H9 (cell line): ENCODE results near the gene HEXIM1. TPM values are rescaled to one million over a fixed set of nuclear protein-coding genes. Genes with fewer than 3 reads are reported as not detected.

Source experiments
- DNase-seq: peaks from one replicate; pipeline ENCODE4 v3.0.0-alpha.2; 2017
- H2AFZ ChIP-seq: one replicate; pipeline ENCODE4 v1.6.1; 2013; ENCODE audit warnings: mild to moderate bottlenecking, low read length, control low read depth, moderate library complexity
- H2AK5ac ChIP-seq: 2 replicates; pipeline ENCODE4 v1.6.1; 2013; ENCODE audit warnings: low read length, control low read depth, mixed read lengths; ENCODE audit not compliant: insufficient read length
- H2BK120ac ChIP-seq: one replicate; pipeline ENCODE4 v1.6.1; 2013; ENCODE audit warnings: low read depth, mild to moderate bottlenecking, low read length, control low read depth, inconsistent platforms; ENCODE audit not compliant: poor library complexity, severe bottlenecking
- H2BK12ac ChIP-seq: 2 replicates; pipeline ENCODE4 v1.6.1; 2013; ENCODE audit warnings: low read length, control low read depth, mixed read lengths, low read depth; ENCODE audit not compliant: insufficient read length
- H2BK15ac ChIP-seq: 2 replicates; pipeline ENCODE4 v1.6.1; 2013; ENCODE audit warnings: low read depth, low read length, control low read depth
- H2BK20ac ChIP-seq: one replicate; pipeline ENCODE4 v1.6.1; 2013; ENCODE audit warnings: low read depth, mild to moderate bottlenecking, low read length, control low read depth, inconsistent platforms; ENCODE audit not compliant: poor library complexity, severe bottlenecking
- H2BK5ac ChIP-seq: 2 replicates; pipeline ENCODE4 v1.6.1; 2013; ENCODE audit warnings: low read length, control low read depth, mixed read lengths; ENCODE audit not compliant: insufficient read length
- H3K14ac ChIP-seq: 2 replicates; pipeline ENCODE4 v1.6.1; 2013; ENCODE audit warnings: low read length, control low read depth; ENCODE audit not compliant: insufficient read depth
- H3K18ac ChIP-seq: 2 replicates; pipeline ENCODE4 v1.6.1; 2013; ENCODE audit warnings: low read depth, mild to moderate bottlenecking, mixed read lengths, low read length, control low read depth; ENCODE audit not compliant: insufficient read length
- H3K23ac ChIP-seq: 2 replicates; pipeline ENCODE4 v1.6.1; 2013; ENCODE audit warnings: low read length, control low read depth, mixed read lengths, low read depth; ENCODE audit not compliant: insufficient read length
- H3K23me2 ChIP-seq: 2 replicates; pipeline ENCODE4 v1.6.1; 2013; ENCODE audit warnings: low read depth, mild to moderate bottlenecking, mixed read lengths, low read length, control low read depth; ENCODE audit not compliant: insufficient read length, poor library complexity, severe bottlenecking
- H3K27ac ChIP-seq: 2 replicates; pipeline ENCODE4 v1.5.1; 2013; ENCODE audit warnings: low read length, control low read depth, mixed read lengths, low read depth; ENCODE audit not compliant: insufficient read length
- H3K27me3 ChIP-seq: 2 replicates; pipeline ENCODE4 v1.6.1; 2013; ENCODE audit warnings: low read length, control low read depth, inconsistent platforms; ENCODE audit not compliant: insufficient read depth
- H3K4ac ChIP-seq: 2 replicates; pipeline ENCODE4 v1.6.1; 2013; ENCODE audit warnings: low read depth, mild to moderate bottlenecking, control low read depth, inconsistent platforms, low read length, moderate library complexity
- H3K4me1 ChIP-seq: 2 replicates; pipeline ENCODE4 v1.6.1; 2013; ENCODE audit warnings: low read length, control low read depth, inconsistent platforms; ENCODE audit not compliant: insufficient read depth
- H3K4me2 ChIP-seq: 2 replicates; pipeline ENCODE4 v1.6.1; 2013; ENCODE audit warnings: low read length, control low read depth, mixed read lengths; ENCODE audit not compliant: insufficient read length, insufficient read depth
- H3K56ac ChIP-seq: 2 replicates; pipeline ENCODE4 v1.6.1; 2013; ENCODE audit warnings: low read depth, mild to moderate bottlenecking, mixed read lengths, low read length, control low read depth; ENCODE audit not compliant: insufficient read length
- H3K79me1 ChIP-seq: 2 replicates; pipeline ENCODE4 v1.6.1; 2013; ENCODE audit warnings: low read depth, mild to moderate bottlenecking, moderate library complexity, low read length, control low read depth, inconsistent platforms; ENCODE audit not compliant: insufficient read depth, poor library complexity, severe bottlenecking
- H3K79me2 ChIP-seq: 2 replicates; pipeline ENCODE4 v1.6.1; 2013; ENCODE audit warnings: low read length, control low read depth, inconsistent platforms; ENCODE audit not compliant: insufficient read depth
- H3K9ac ChIP-seq: 2 replicates; pipeline ENCODE4 v1.6.1; 2013; ENCODE audit warnings: low read length, control low read depth, mixed read lengths; ENCODE audit not compliant: insufficient read length; ENCODE audit errors: extremely low read depth
- H3K9me3 ChIP-seq: one replicate; pipeline ENCODE4 v1.6.1; 2013; ENCODE audit warnings: low read depth, low read length, inconsistent platforms; ENCODE audit not compliant: control insufficient read depth
- H3T11ph ChIP-seq: one replicate; pipeline ENCODE4 v1.6.1; 2013; ENCODE audit warnings: mild to moderate bottlenecking, low read length, control low read depth, inconsistent platforms
- H4K20me1 ChIP-seq: one replicate; pipeline ENCODE4 v1.6.1; 2013; ENCODE audit not compliant: control insufficient read depth, insufficient read length, insufficient read depth
- H4K5ac ChIP-seq: 2 replicates; pipeline ENCODE4 v1.6.1; 2013; ENCODE audit warnings: low read depth, mild to moderate bottlenecking, mixed read lengths, low read length, control low read depth; ENCODE audit not compliant: insufficient read length
- H4K8ac ChIP-seq: replicated peaks from 2 replicates; pipeline ENCODE4 v1.6.1; 2013; ENCODE audit warnings: low read length, control low read depth, mixed read lengths, low read depth; ENCODE audit not compliant: insufficient read length
- H4K91ac ChIP-seq: 2 replicates; pipeline ENCODE4 v1.6.1; 2013; ENCODE audit warnings: low read depth, mild to moderate bottlenecking, moderate library complexity, mixed read lengths, low read length, control low read depth; ENCODE audit not compliant: insufficient read length
- H3K27ac Mint-ChIP-seq, 3 experiments: 2 replicates in 2 of 3; 3 replicates in 1 of 3; pipeline ENCODE4 v1.8.0; 2020 to 2021; ENCODE audit warnings: mixed read lengths in 3 of 3, mild to moderate bottlenecking in 1 of 3, moderate library complexity in 1 of 3
- H3K27me3 Mint-ChIP-seq: 2 replicates; pipeline ENCODE4 v1.8.0; 2021; ENCODE audit warnings: low read depth, mild to moderate bottlenecking, moderate library complexity, mixed read lengths
- H3K36me3 Mint-ChIP-seq, 3 experiments: 2 replicates in 2 of 3; 3 replicates in 1 of 3; pipeline ENCODE4 v1.8.0; 2020 to 2021; ENCODE audit warnings: low read depth in 3 of 3, mixed read lengths in 3 of 3; ENCODE audit not compliant: insufficient read depth in 1 of 3
- H3K4me1 Mint-ChIP-seq, 2 experiments: 2 replicates each; pipeline ENCODE4 v1.8.0; 2020; ENCODE audit warnings: mixed read lengths in 2 of 2
- H3K4me3 Mint-ChIP-seq, 2 experiments: 2 replicates in 1 of 2; 3 replicates in 1 of 2; pipeline ENCODE4 v1.8.0; 2020 to 2021; ENCODE audit warnings: mild to moderate bottlenecking in 2 of 2, mixed read lengths in 2 of 2, moderate library complexity in 1 of 2
- H3K9me3 Mint-ChIP-seq, 2 experiments: 2 replicates in 1 of 2; 3 replicates in 1 of 2; pipeline ENCODE4 v1.8.0; 2020; ENCODE audit warnings: mild to moderate bottlenecking in 2 of 2, mixed read lengths in 2 of 2, moderate library complexity in 1 of 2
- CTCF ChIP-seq: fragments of 200-600 bp; sonication (generic); conservative IDR thresholded peaks from 3 replicates; pipeline ENCODE4 v1.8.0; 2021; ENCODE audit warnings: antibody characterized with exemption, mild to moderate bottlenecking
- WGBS: extraction: QIAGEN DNeasy Blood & Tissue Kit; methylation state at CpG from one replicate; pipeline ENCODE4 v1.1.7; 2013; ENCODE audit warnings: missing lambda C conversion rate, low lambda C conversion rate, mixed read lengths; ENCODE audit not compliant: insufficient read length; ENCODE audit errors: extremely low coverage; 5-methylcytosine and 5-hydroxymethylcytosine counted together
- total RNA-seq: library from RNA; stranded (reverse); gene quantifications from 2 replicates; pipeline ENCODE4 v1.2.1, GENCODE V29; 2021

HEXIM1 gene
- total RNA-seq, 1 experiment from 2014 or later = 32.4 TPM

GRCh38 chr17:45127548-45128300 is 20.6 kb upstream of the HEXIM1 start:
- no peak overlapping the region for H2AK5ac ChIP-seq
- H3K27me3 Mint-ChIP-seq = no peaks in the 10 kb centered on the region; the same call in 1 of the 2 replicates
- WGBS = no CpG with 5 or more reads among the region's 20 CpGs
- no peak overlapping the region for H3T11ph ChIP-seq
- H4K91ac ChIP-seq = no peak overlapping the region
- no peak overlapping the region for H2BK12ac ChIP-seq
- no peaks in the 10 kb centered on the region for H3K9me3 Mint-ChIP-seq
- no peaks in the 10 kb centered on the region for H3K79me1 ChIP-seq
- H3K9ac ChIP-seq = no peak overlapping the region
- no peak overlapping the region for H2AFZ ChIP-seq
- H3K14ac ChIP-seq = no peak overlapping the region; the same call in 1 of the 2 replicates
- peaks cover 3% of the 10 kb centered on the region for H3K23me2 ChIP-seq
- no peak overlapping the region for H2BK5ac ChIP-seq
- peak overlapping the region in 2 of 3 experiments; percentile 62 to 97; a peak in 6 of 7 replicates for H3K27ac Mint-ChIP-seq
- no peak overlapping the region for H2BK20ac ChIP-seq
- peak; percentile 74 for DNase-seq
- H3K4me3 Mint-ChIP-seq = peak overlapping the region in 1 of 2 experiments; percentile 53; a peak in 1 of 5 replicates
- peaks cover 30 to 37% of the 10 kb centered on the region in 2 experiments for H3K4me1 Mint-ChIP-seq
- H3K79me2 ChIP-seq = no peaks in the 10 kb centered on the region
- H3K4me1 ChIP-seq = no peaks in the 10 kb centered on the region; the same call in 1 of the 2 replicates
- no peak overlapping the region for H3K27ac ChIP-seq
- H3K23ac ChIP-seq = no peak overlapping the region
- no peak overlapping the region for H4K8ac ChIP-seq
- H3K18ac ChIP-seq = no peak overlapping the region
- H4K20me1 ChIP-seq = no peaks in the 10 kb centered on the region
- no peak overlapping the region for H4K5ac ChIP-seq
- no peak overlapping the region for H3K4me2 ChIP-seq
- H2BK15ac ChIP-seq = no peak overlapping the region
- no peak overlapping the region for H2BK120ac ChIP-seq
- H3K36me3 Mint-ChIP-seq = no peaks in the 10 kb centered on the region; a peak in 1 of 7 replicates
- H3K4ac ChIP-seq = no peak overlapping the region
- H3K56ac ChIP-seq = no peak overlapping the region
- TF ChIP-seq CTCF = no peak
- H3K9me3 ChIP-seq = no peaks in the 10 kb centered on the region
- no peaks in the 10 kb centered on the region for H3K27me3 ChIP-seq
